NCI-H1694 (cell line): ENCODE results near the gene ABCA2.
A peak's percentile ranks its signal among the peaks of the same experiment; 100 is the strongest.

ENCODE experiments used
- DNase-seq: peaks from one replicate; lab custom pipeline; 2025; lab: John Stamatoyannopoulos, UW

The ABCA2 gene

GRCh38 chr9:137030538-137031527 lies 2.8 kb upstream of the ABCA2 start:
- DNase-seq = no peak

- DNase-seq = no peak
These were observed 2.0 kb upstream of the ABCA2 start for GRCh38 chr9:137030006-137030405.

- DNase-seq = no peak
These were observed 1.3 kb upstream of the ABCA2 start for GRCh38 chr9:137029058-137029936.

GRCh38 chr9:137028263-137029057 lies 423 bp upstream of the ABCA2 start:
- no peak for DNase-seq

- DNase-seq = no peak
These were observed 1.2 kb downstream of the ABCA2 start for GRCh38 chr9:137026828-137027227.

- no peak for DNase-seq
These were observed 1.7 kb downstream of the ABCA2 start for GRCh38 chr9:137026384-137026783.

GRCh38 chr9:137025517-137025966 lies 2.5 kb downstream of the ABCA2 start:
- peak; percentile 41 for DNase-seq

GRCh38 chr9:137023583-137023991 lies 4.5 kb downstream of the ABCA2 start:
- DNase-seq = no peak

- DNase-seq = no peak
These were observed 4.9 kb downstream of the ABCA2 start for GRCh38 chr9:137023157-137023556.

GRCh38 chr9:137022662-137023008 lies 5.4 kb downstream of the ABCA2 start:
- no peak for DNase-seq

GRCh38 chr9:137021979-137022661 lies 5.9 kb downstream of the ABCA2 start:
- no peak for DNase-seq

GRCh38 chr9:137021568-137021978 lies 6.5 kb downstream of the ABCA2 start:
- DNase-seq = no peak

- no peak for DNase-seq
These were observed 7.1 kb downstream of the ABCA2 start for GRCh38 chr9:137020771-137021567.

GRCh38 chr9:137019891-137020683 lies 8.0 kb downstream of the ABCA2 start:
- DNase-seq = no peak

- DNase-seq = no peak
These were observed 9.1 kb downstream of the ABCA2 start for GRCh38 chr9:137018761-137019559.

- DNase-seq = no peak
These were observed 10.1 kb downstream of the ABCA2 start for GRCh38 chr9:137017791-137018497.

- DNase-seq = no peak
These were observed 11.0 kb downstream of the ABCA2 start for GRCh38 chr9:137017071-137017470.

- no peak for DNase-seq
These were observed 11.6 kb downstream of the ABCA2 start for GRCh38 chr9:137016436-137016835.
